Smooth muscle cell of the pulmonary artery (primary cell): ENCODE measurements around the gene HBQ1. TPM values are rescaled to one million over a fixed set of nuclear protein-coding genes. Genes with fewer than 3 reads are reported as not detected.

Experiments used
- total RNA-seq: library from RNA; depleted of rRNA; stranded (reverse); fragments of >200 nt; gene quantifications from 2 replicates; pipeline ENCODE4 v1.2.3, GENCODE V29; 2014

HBQ1 gene
- not detected in 2 replicates for total RNA-seq

DNA sequence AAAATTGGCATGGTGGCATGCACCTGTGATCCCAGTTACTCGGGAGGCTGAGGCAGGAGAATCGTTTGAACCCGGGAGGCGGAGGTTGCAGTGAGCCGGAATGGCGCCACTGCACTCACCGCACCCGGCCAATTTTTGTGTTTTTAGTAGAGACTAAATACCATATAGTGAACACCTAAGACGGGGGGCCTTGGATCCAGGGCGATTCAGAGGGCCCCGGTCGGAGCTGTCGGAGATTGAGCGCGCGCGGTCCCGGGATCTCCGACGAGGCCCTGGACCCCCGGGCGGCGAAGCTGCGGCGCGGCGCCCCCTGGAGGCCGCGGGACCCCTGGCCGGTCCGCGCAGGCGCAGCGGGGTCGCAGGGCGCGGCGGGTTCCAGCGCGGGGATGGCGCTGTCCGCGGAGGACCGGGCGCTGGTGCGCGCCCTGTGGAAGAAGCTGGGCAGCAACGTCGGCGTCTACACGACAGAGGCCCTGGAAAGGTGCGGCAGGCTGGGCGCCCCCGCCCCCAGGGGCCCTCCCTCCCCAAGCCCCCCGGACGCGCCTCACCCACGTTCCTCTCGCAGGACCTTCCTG lies at the start of gene HBQ1:
HBQ1 (plus strand) TSS at position 359 of the 575 bp plus-strand sequence; CDS start at position 387, 28 bp downstream.

GRCh38 chr16:152141-153128 lies 27.8 kb upstream of the HBQ1 start, which contains the start of gene HBZ:
Gene HBZ (plus strand): TSS chr16:152644. CDS start chr16:152910, 266 bp downstream.

DNA sequence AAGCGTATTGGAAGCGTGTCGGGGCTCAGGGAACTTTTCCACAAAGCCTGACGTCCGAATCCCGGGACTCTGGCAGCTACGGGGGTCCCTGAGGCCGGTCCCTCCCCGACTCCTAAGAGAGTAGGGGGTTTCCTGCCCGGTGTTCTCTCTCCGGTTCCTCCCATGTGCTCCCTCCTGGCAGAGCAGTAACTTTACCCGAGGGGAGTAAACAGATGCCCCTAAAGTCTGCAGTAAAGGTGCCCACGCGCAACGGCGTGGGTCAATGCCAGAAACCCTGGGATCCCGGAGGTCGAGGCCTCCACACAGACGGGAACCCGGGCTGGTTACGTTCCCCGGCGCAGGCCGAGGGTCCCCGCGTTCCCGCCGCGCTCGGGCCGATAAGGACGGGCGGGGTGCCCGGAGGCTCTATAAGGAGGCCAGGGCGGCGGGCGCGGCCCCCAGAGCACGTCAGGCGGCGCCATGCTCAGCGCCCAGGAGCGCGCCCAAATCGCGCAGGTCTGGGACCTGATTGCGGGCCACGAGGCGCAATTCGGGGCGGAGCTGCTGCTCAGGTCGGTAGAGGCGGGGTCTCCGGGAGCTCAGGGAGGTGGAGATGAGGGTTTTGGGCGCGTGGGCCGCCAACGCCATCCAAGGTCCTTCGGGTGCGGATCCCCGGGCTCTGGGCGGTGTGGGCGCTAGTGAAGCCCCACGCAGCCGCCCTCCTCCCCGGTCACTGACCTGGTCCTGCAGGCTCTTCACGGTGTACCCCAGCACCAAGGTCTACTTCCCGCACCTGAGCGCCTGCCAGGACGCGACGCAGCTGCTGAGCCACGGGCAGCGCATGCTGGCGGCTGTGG lies 14.5 kb upstream of the HBQ1 start, which contains the start of gene HBM:
HBM (plus strand) TSS at position 440 of the 836 bp plus-strand sequence; CDS start at position 460, 20 bp downstream.

DNA sequence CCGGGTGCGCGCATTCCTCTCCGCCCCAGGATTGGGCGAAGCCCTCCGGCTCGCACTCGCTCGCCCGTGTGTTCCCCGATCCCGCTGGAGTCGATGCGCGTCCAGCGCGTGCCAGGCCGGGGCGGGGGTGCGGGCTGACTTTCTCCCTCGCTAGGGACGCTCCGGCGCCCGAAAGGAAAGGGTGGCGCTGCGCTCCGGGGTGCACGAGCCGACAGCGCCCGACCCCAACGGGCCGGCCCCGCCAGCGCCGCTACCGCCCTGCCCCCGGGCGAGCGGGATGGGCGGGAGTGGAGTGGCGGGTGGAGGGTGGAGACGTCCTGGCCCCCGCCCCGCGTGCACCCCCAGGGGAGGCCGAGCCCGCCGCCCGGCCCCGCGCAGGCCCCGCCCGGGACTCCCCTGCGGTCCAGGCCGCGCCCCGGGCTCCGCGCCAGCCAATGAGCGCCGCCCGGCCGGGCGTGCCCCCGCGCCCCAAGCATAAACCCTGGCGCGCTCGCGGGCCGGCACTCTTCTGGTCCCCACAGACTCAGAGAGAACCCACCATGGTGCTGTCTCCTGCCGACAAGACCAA lies 7.8 kb upstream of the HBQ1 start, which contains the start of gene HBA2:
HBA2 (plus strand) TSS at position 503 of the 568 bp plus-strand sequence; CDS start at position 540, 37 bp downstream.

DNA sequence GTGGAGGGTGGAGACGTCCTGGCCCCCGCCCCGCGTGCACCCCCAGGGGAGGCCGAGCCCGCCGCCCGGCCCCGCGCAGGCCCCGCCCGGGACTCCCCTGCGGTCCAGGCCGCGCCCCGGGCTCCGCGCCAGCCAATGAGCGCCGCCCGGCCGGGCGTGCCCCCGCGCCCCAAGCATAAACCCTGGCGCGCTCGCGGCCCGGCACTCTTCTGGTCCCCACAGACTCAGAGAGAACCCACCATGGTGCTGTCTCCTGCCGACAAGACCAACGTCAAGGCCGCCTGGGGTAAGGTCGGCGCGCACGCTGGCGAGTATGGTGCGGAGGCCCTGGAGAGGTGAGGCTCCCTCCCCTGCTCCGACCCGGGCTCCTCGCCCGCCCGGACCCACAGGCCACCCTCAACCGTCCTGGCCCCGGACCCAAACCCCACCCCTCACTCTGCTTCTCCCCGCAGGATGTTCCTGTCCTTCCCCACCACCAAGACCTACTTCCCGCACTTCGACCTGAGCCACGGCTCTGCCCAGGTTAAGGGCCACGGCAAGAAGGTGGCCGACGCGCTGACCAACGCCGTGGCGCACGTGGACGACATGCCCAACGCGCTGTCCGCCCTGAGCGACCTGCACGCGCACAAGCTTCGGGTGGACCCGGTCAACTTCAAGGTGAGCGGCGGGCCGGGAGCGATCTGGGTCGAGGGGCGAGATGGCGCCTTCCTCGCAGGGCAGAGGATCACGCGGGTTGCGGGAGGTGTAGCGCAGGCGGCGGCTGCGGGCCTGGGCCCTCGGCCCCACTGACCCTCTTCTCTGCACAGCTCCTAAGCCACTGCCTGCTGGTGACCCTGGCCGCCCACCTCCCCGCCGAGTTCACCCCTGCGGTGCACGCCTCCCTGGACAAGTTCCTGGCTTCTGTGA lies 3.5 kb upstream of the HBQ1 start, which contains the start of gene HBA1:
HBA1 (plus strand) TSS at position 204 of the 906 bp plus-strand sequence; CDS start at position 241, 37 bp downstream.

GRCh38 chr16:228852-229730 lies 48.8 kb downstream of the HBQ1 start, which contains the start of gene LUC7L:
Gene LUC7L (minus strand): TSS chr16:229449. CDS start chr16:229339, 110 bp downstream.

Other genes with a start within 250 kb of the HBQ1 start
- gene POLR3K, start 126.9 kb upstream of the HBQ1 start, total RNA-seq = 2.3 and 4.3 TPM in 2 replicates
- 13.2 and 13.9 TPM in 2 replicates for gene SNRNP25, start 126.6 kb upstream of the HBQ1 start, total RNA-seq
- gene RHBDF1, start 107.8 kb upstream of the HBQ1 start, total RNA-seq = 67.0 and 69.4 TPM in 2 replicates
- gene MPG, start 102.2 kb upstream of the HBQ1 start, total RNA-seq = 130 and 148 TPM in 2 replicates
- gene NPRL3, start 41.8 kb upstream of the HBQ1 start, total RNA-seq = 13.4 and 18.5 TPM in 2 replicates
- not detected in 2 replicates for gene HBZ, start 27.8 kb upstream of the HBQ1 start, total RNA-seq
- not detected in 2 replicates for gene HBM, start 14.5 kb upstream of the HBQ1 start, total RNA-seq
- gene HBA2, start 7.6 kb upstream of the HBQ1 start, total RNA-seq = not detected in 2 replicates
- gene HBA1, start 3.8 kb upstream of the HBQ1 start, total RNA-seq = not detected in 2 replicates
- gene LUC7L, start 49.0 kb downstream of the HBQ1 start, total RNA-seq = 25.8 and 31.5 TPM in 2 replicates
- gene FAM234A, start 54.4 kb downstream of the HBQ1 start, total RNA-seq = 171 and 191 TPM in 2 replicates
- 4.0 and 6.3 TPM in 2 replicates for gene RGS11, start 95.5 kb downstream of the HBQ1 start, total RNA-seq
- 1.1 and 1.4 TPM in 2 replicates for gene ARHGDIG, start 100.1 kb downstream of the HBQ1 start, total RNA-seq
- 1.6 and 1.7 TPM in 2 replicates for gene PDIA2, start 102.7 kb downstream of the HBQ1 start, total RNA-seq
- 20.3 and 26.9 TPM in 2 replicates for gene AXIN1, start 172.3 kb downstream of the HBQ1 start, total RNA-seq
- 37.6 and 39.2 TPM in 2 replicates for gene MRPL28, start 190.1 kb downstream of the HBQ1 start, total RNA-seq
- gene PGAP6, start 201.5 kb downstream of the HBQ1 start, total RNA-seq = 64.9 and 113 TPM in 2 replicates
- 81.9 and 94.9 TPM in 2 replicates for gene NME4, start 216.7 kb downstream of the HBQ1 start, total RNA-seq
- gene DECR2, start 221.4 kb downstream of the HBQ1 start, total RNA-seq = 11.5 and 12.5 TPM in 2 replicates
- gene RAB11FIP3, start 245.2 kb downstream of the HBQ1 start, total RNA-seq = 31.0 and 38.4 TPM in 2 replicates